ENCODE measurements around the gene STX8. TPM values are rescaled to one million over a fixed set of nuclear protein-coding genes. Genes with fewer than 3 reads are reported as not detected.

Gene STX8
- polyA plus RNA-seq, 1 of the 3 experiments (the other 2 are of a cell fraction), result 51.3 TPM

DNA sequence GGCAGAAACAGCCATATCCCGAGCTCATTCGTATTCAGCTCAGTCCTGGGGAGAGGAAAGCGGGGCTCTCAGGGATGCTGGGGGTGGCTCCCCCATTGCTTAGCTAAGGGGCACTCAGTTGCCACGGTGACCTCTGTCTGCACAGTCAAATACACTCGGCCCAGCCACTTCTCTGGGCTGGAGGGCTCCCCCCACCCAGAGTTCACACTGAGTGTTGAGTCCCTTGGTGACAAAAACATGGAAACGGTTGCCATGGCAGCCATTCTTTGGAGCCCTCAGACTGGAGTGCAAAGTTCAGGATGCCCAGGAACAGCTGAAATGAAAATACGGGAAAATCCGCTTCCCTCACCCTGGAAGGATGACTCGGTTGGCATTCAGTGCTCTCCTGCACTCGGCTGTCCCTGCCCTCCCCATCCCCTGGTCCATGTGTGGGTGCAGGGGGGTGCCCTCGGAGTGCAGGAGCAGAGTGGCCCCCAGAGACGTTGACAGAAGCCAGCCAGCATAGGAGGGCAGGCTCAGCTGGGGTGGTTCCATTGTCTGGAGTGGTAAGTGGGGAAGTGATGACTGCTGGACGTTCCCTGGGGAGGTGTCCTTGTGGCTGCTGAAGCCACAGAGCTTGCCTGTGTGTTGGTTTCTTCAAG, 337.8 kb downstream of the STX8 start:
- H3K27me3 ChIP-seq (ENCODE audit: insufficient read depth), result no peaks in the 10 kb centered on the region
- ChIA-PET CTCF (no interaction called here), POLR2A (no interaction called here)
- no peak overlapping the region for H3K9ac ChIP-seq
- H3K4me2 ChIP-seq, result no peak overlapping the region
- DNase-seq, result no peak
- no peaks in the 10 kb centered on the region for H3K9me2 ChIP-seq
- 82% methylated on average over 12 of the region's 13 CpGs for WGBS (ENCODE audit: low lambda C conversion rate)
- no peaks in the 10 kb centered on the region for H3K36me3 ChIP-seq (replicated peaks in 1 of 2; ENCODE audit: control insufficient read depth in 1 of 2, insufficient read depth in 2 of 2, low read length in 1 of 2)
- H3K4me1 ChIP-seq (ENCODE audit: control insufficient read depth in 1 of 2, insufficient read depth in 2 of 2, low read depth in 1 of 2, low read length in 1 of 2), result peaks cover 0 to 25% of the 10 kb centered on the region in 2 experiments; a peak in 2 of 4 replicates
- no peaks in the 10 kb centered on the region for H4K20me1 ChIP-seq (ENCODE audit: insufficient read depth)
- H3K9me3 ChIP-seq, result no peaks in the 10 kb centered on the region
- H3K79me2 ChIP-seq (ENCODE audit: insufficient read depth), result no peaks in the 10 kb centered on the region
- H2AFZ ChIP-seq (ENCODE audit: low read depth), result no peak overlapping the region
- no peak overlapping the region for H3K27ac ChIP-seq (ENCODE audit: low read depth in 2 of 2, low read length in 1 of 2)
- no peak overlapping the region for H3K4me3 ChIP-seq (ENCODE audit: low read depth in 2 of 2, low read length in 1 of 2)
- TF ChIP-seq TAF1 (IDR thresholded peaks at IDR 0.05; ENCODE audit: borderline replicate concordance, low read depth, low read length), result no peak
- no peak for TF ChIP-seq MXI1 (IDR thresholded peaks at IDR 0.05; ENCODE audit: low read depth, low read length)
- no peak for TF ChIP-seq GABPA (IDR thresholded peaks at IDR 0.05; ENCODE audit: low read depth)
- no peak for TF ChIP-seq NRF1 (IDR thresholded peaks at IDR 0.05; ENCODE audit: low read depth, low read length)
- no peak for TF ChIP-seq RXRA (IDR thresholded peaks at IDR 0.05; ENCODE audit: borderline replicate concordance, low read depth)
- TF ChIP-seq GATA2 (CRISPR knock-in tag; IDR thresholded peaks at IDR 0.05), result no peak
- TF ChIP-seq YY1 (IDR thresholded peaks at IDR 0.05; ENCODE audit: low read depth), result no peak
- no peak for TF ChIP-seq TEAD4 (IDR thresholded peaks at IDR 0.05; ENCODE audit: borderline replicate concordance, insufficient read depth)
- TF ChIP-seq CHD2 (IDR thresholded peaks at IDR 0.05; ENCODE audit: low read length, partially characterized antibody), result no peak
- H3F3A ChIP-seq (replicated peaks; ENCODE audit: insufficient read depth), result no peaks in the 10 kb centered on the region

DNA sequence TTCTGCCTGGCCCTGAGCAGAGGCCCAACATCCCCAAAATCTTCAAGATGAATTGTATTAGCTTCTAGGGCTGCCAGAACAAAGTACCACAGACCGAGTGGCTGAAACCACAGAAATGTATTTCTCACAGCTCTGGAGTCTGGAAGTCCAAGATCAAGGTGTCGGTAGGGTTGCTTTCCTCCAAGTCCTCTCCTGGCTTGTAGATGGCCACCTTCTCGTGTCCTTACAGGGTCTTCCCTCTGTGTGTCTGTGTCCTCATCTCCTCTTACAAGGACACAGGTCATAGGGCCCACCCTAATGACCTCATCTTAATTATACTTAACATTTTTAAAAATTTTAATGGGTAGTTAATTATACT, 338.6 kb downstream of the STX8 start:
- no peaks in the 10 kb centered on the region for H3K79me2 ChIP-seq (ENCODE audit: insufficient read depth)
- DNase-seq, result no peak
- no peak overlapping the region for H3K9ac ChIP-seq
- TF ChIP-seq MXI1 (IDR thresholded peaks at IDR 0.05; ENCODE audit: low read depth, low read length) (no peak), JUND (IDR thresholded peaks at IDR 0.05) (no peak), TCF12 (IDR thresholded peaks at IDR 0.05) (no peak), RFX5 (IDR thresholded peaks at IDR 0.05; ENCODE audit: low read length) (no peak), SIN3A (IDR thresholded peaks at IDR 0.05; ENCODE audit: borderline replicate concordance, low read depth, low read length) (no peak), CHD2 (IDR thresholded peaks at IDR 0.05; ENCODE audit: low read length, partially characterized antibody) (no peak)
- H2AFZ ChIP-seq (ENCODE audit: low read depth), result no peak overlapping the region
- H3K4me1 ChIP-seq (ENCODE audit: control insufficient read depth in 1 of 2, insufficient read depth in 2 of 2, low read depth in 1 of 2, low read length in 1 of 2), result peaks cover 0 to 25% of the 10 kb centered on the region in 2 experiments; a peak in 2 of 4 replicates
- no peaks in the 10 kb centered on the region for H3K9me3 ChIP-seq
- WGBS (ENCODE audit: low lambda C conversion rate), result 66% methylated on average over 3 of the region's 3 CpGs
- H3K36me3 ChIP-seq (replicated peaks in 1 of 2; ENCODE audit: control insufficient read depth in 1 of 2, insufficient read depth in 2 of 2, low read length in 1 of 2), result no peaks in the 10 kb centered on the region
- no peaks in the 10 kb centered on the region for H3K9me2 ChIP-seq
- H3K4me2 ChIP-seq, result no peak overlapping the region
- H3K27ac ChIP-seq (ENCODE audit: low read depth in 2 of 2, low read length in 1 of 2), result no peak overlapping the region
- no peaks in the 10 kb centered on the region for H4K20me1 ChIP-seq (ENCODE audit: insufficient read depth)
- no peak overlapping the region for H3K4me3 ChIP-seq (ENCODE audit: low read depth in 2 of 2, low read length in 1 of 2)
- H3F3A ChIP-seq (replicated peaks; ENCODE audit: insufficient read depth), result no peaks in the 10 kb centered on the region
- CTCF ChIA-PET, result no interaction called here
- POLR2A ChIA-PET, result no interaction called here
- H3K27me3 ChIP-seq (ENCODE audit: insufficient read depth), result no peaks in the 10 kb centered on the region

All from SK-N-SH (cell line).